ENCODE data around the gene PRR18. TPM values are rescaled to one million over a fixed set of nuclear protein-coding genes. Genes with fewer than 3 reads are reported as not detected.

PRR18 gene
- polyA plus RNA-seq, 12 donors = 0.26 to 1.4 (median 0.78) TPM; not detected in 2

GRCh38 chr6:166277018-166277417 is 31.2 kb downstream of the PRR18 start:
- peak; percentile 20 for DNase-seq

GRCh38 chr6:166275714-166276166 is 32.5 kb downstream of the PRR18 start:
- peak; percentile 45 for DNase-seq

DNA sequence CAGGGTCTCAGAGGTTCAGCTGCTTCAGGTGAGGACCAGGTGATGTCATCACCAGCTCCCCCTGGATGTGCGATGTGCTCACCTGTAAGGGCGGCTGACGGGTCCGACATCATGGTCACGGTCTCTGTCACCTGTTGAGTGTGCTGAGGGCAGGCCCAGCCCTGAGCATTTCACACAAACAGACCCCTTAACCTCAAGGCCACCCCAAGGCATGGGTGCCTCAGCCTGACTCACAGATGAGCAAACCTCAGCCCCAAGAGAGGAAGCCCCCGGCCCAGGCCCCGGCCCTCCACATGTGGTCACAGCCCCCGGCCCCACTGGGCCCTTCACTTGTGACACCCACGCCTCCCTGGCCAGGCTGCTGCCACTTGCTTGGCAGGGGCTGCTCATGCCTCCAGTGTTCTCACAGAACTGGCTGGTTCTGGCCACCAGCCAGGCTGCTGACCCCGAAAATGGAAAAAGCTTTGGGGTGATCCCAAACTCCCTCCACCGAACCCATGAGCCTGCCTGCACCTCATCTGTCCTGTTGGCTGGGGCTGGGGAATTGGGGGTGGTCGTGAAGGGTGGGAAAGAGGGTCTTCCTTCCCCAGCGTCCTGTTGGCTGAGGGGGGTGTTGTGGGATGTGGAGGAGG is 33.3 kb downstream of the PRR18 start:
- DNase-seq = no peak

GRCh38 chr6:166274163-166274562 is 34.0 kb downstream of the PRR18 start:
- no peak for DNase-seq

GRCh38 chr6:166271376-166271765 is 36.8 kb downstream of the PRR18 start:
- DNase-seq = no peak

DNA sequence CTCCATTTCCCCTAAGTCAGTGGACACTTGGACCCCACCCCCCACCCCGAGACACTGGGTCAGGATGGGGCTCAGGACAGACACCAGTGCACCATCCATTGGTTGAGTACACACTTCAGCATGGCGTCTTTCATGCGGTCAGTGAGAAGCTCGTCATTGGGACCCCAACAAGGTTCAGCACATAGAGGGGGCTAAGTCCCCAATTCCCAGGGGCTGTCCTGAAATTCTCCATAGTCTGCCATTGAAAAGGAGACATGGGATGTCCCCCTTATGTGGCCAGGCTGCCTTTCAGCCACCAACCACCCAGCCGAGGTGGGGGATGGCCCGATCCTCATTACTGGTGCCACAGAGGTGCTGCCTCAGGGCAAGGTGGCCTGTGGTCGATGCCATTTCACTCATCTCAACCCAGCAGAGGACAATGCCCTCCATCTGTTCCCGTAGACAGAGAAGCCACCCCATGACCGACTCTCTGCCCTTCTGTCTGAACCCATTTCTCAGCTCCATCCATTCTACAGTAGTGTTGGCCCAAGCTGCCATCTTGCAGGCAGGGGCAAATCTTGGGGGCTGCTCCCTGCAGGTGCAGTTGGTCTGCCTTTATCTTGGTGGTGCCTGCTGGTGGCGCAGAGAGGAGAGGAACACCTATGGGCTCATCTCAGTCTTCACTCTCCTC is 37.4 kb downstream of the PRR18 start:
- DNase-seq = no peak

DNA sequence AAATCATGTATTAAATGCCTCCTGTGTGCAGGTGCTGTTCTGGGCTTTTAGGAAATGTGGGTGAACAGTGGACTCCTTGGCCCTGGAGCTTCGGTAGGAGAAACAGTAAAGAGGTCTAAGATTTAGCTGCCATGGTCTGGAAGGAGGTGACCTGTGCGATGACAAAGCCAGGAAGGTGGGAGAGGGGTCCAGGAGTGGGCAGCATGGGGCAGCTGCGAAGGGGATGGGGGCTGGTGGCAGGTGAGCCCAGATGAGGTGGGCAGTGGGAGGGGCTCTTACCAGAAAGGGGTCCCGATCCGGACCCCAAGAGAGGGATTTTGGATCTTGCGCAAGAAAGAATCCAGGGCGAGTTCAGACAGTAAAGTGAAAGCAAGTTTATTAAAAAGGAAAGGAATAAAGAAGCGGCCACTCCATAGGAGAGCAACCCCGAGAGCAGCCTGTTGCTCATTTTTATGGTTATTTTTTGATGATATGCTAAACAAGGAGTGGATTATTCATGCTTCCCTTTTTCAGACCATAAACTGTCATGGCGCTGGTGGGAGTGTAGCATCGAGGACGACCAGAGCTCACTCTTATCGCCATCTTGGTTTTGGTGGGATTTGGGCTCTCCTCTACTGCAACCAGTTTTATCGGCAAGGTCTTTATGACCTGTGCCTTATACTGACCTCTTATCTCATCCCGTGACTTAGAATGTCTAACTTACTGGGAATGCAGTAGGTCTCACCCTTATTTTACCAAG is 38.7 kb downstream of the PRR18 start:
- no peak for DNase-seq

DNA sequence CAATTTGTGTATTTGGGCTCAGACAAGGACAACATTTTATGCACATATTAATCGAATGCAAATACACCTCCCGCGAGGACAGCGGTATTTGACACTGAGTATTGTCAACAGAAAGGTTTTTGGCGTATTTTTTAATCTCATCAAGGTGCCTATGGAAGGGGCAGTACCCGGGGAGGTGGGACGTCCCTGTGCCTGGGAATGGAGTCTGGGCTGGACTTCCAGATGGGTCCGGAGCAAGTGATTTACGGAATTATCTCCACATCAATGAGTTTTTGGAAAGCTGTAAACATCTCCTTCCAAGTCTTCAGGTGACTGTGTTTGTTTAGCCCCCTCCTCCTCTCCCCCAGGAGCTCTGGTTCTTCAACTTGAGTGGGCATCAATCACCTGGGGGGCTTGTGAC is 39.8 kb downstream of the PRR18 start:
- DNase-seq = no peak

DNA sequence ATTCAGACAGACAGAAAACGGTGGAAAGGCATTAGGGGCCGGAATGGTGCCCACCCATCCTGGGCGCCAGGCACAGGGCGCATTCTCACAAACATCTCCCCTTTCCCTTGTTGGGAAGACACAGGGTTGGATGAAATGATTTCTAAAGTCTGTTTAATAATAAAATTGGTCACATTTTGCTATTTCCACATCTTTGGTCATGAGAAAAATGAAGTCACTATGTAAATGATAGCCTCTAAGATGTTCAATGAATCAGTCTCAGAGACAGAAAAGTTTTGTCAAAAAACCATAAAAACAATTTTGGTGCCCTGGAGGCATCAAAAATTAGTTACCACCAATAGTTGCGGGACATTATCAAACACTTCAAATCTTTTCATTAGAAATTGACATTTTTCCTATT is 40.7 kb downstream of the PRR18 start:
- DNase-seq = no peak

DNA sequence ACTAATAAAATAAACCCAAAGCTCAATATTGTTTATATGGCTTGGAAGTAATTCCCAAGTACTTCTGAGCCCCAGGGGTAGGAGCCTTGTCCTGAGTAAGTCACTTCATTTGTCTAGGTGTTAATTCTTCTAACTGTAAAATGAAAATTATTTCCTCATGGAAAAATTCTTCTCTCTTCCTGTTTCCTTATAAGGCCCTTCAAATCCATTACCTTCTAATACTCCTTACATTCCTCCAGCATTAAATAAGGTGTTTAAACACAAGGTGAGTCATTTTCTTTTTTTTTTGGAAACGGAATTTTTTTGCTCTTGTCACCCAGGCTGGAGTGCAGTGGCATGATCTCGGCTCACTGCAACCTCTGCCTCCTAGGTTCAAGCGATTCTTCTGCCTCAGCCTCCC is 41.9 kb downstream of the PRR18 start:
- DNase-seq = no peak

DNA sequence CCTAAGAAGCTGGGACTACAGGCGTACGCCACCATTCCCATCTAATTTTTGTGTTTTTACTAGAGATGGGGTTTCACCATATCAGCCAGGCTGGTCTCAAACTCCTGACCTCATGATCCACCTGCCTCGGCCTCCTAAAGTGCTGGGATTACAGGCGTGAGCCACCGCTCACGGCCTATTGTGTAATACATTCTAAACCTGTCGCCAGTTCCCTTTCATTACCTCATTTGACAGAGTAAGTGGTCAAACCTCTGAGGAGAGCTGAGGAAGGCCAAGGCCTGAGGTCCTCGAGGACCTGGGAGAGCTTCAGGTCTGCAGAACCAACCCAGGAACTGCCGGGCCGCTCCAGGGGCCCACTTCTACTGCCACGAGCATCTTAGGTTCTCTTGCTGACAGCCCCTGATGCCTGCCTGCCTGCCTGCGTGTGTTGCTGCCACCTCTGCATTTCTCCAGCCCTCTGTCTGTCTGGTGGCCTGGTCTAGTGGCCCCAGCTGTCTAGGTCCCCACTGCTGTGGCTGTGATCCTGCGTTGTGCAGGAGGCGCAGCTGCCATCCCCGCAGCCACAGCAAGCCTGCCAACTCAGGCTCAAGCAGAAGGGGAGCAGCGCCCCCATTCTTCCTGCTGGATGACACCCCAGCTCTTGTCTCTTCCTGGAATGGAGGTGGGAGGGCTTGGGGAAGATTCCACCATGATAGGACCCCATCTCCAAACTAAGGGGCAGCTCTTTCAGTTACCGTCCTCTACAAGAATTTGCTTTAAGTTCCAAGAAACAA is 45.3 kb downstream of the PRR18 start:
- no peak for DNase-seq

DNA sequence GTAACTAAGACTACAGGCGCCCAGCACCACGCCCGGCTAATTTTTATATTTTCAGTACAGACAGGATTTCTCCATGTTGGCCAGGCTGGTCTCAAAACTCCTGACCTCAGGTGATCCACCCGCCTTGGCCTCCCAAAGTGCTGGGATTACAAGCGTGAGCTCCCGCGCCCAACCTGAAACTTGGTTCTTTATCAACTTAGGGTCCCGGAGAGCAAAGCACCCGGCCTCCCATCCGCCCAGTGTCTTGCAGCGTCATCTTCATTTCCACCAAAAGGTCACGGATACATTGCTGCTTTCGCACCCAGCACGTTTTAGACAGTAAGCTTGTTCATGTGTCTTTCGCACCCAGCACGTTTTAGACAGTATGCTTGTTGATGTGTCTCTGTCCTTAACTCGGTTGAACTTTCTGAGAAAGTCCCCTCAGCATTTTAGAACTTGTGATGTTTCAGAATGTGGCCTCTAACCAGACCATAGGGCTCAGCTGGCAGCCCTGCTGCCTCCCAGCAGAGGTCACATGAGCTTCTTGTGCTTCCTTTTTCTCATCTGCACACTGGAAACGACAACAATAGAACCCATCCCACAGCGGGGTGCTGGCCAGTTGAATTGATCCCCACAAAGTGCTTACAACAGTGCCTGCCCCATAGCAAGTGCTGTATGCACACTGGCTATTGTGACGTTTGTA is 48.8 kb downstream of the PRR18 start:
- DNase-seq = no peak

- DNase-seq = no peak
Measured at GRCh38 chr6:166258854-166259276, 49.3 kb downstream of the PRR18 start.

DNA sequence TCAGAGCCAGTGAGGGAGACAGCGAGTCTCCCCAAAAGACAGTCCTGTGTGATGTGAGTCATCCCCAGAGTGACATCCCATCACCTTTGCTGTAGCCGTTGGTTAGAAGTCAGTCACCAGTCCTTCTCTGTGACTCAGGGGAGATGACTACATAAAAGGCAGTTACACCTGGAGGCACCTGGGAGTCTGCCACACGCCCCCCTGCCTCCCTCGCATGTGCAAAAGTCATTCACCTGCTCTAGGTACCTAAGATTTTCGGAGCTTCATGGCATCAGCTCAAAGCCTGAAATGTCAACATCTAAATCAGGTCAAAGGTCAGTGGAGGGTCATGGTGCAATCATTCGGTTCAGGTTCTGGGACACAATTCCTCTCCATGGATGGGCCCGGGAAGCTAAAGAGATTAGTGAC is 50.3 kb downstream of the PRR18 start:
- DNase-seq = no peak

Other genes with a start within 250 kb of the PRR18 start
- gene TBXT, start 140.5 kb downstream of the PRR18 start, polyA plus RNA-seq (ENCODE audit: insufficient read length in 12 of 12) = not detected
- gene SFT2D1, start 34.2 kb upstream of the PRR18 start, polyA plus RNA-seq (ENCODE audit: insufficient read length in 12 of 12) = 10 to 100 TPM in 11 of 12 donors, not detected in 1; 21.8 to 45.8 (median 37.6) TPM
- gene MPC1, start 74.5 kb upstream of the PRR18 start, polyA plus RNA-seq (ENCODE audit: insufficient read length in 12 of 12) = 10 to 100 TPM in 11 of 12 donors, not detected in 1; 52.6 to 90.8 (median 71.7) TPM